HepG2 (cell line): ENCODE data around the gene IBA57. TPM values are rescaled to one million over a fixed set of nuclear protein-coding genes. Genes with fewer than 3 reads are reported as not detected.

Experiments used
- ATAC-seq: fragments of 200-7000 bp; cut with Tn5 transposase; 3 replicates; pipeline ENCODE4 v1.9.1; 2020; ENCODE audit warnings: mild to moderate bottlenecking, moderate library complexity
- BruUV-seq: library from RNA; stranded (reverse); fragments of 400-500 nt; replicated peaks from 2 replicates; lab custom pipeline; 2021; lab: Mats Ljungman, UMichigan
- CTCF ChIA-PET: fragments of 300-600 bp; formaldehyde crosslinking; extraction: SDS; loops from one replicate; lab custom pipeline; 2021; ENCODE audit warnings: low total read pairs, inconsistent platforms, low intra/inter-chr PET ratio; lab: Yijun Ruan, JAX
- POLR2A ChIA-PET: fragments of 350-600 bp; sonication (Branson Sonifier 250); formaldehyde crosslinking; loops from one replicate; lab custom pipeline; 2020; ENCODE audit warnings: antibody characterized with exemption, inconsistent platforms; lab: Yijun Ruan, JAX
- DNase-seq: peaks from one replicate; pipeline ENCODE4 v3.0.0-alpha.2; 2015; ENCODE audit warnings: low spot score
- FAIRE-seq: peaks from 3 replicates; lab custom pipeline; 2011; peaks lifted over from hg19 to GRCh38; lab: Jason Lieb, UNC
- H2AFZ ChIP-seq: one replicate; pipeline ENCODE4 v1.6.1; 2011; ENCODE audit warnings: low read length, inconsistent platforms
- H3K27ac ChIP-seq: fragments of 300-600 bp; 3 replicates; pipeline ENCODE4 v1.8.0; 2011; ENCODE audit warnings: mixed run types, mild to moderate bottlenecking, mixed read lengths, low read length, inconsistent platforms; ENCODE audit not compliant: insufficient read depth; ENCODE audit errors: extremely low read length
- H3K27me3 ChIP-seq, 2 experiments: fragments of 200-600 bp in 1 of 2; 2 replicates in 1 of 2; 3 replicates in 1 of 2; pipeline versions ENCODE4 v1.6.0 to v1.8.0; 2011; ENCODE audit warnings: low read length in 2 of 2, mild to moderate bottlenecking in 2 of 2, moderate library complexity in 2 of 2, inconsistent platforms in 1 of 2; ENCODE audit not compliant: insufficient read depth in 2 of 2, control insufficient read depth in 1 of 2
- H3K36me3 ChIP-seq, 2 experiments: fragments of 200-600 bp in 1 of 2; replicated peaks in 1 of 2; 2 replicates in 1 of 2; 3 replicates in 1 of 2; pipeline versions ENCODE4 v1.5.1 to v1.8.0; 2011; ENCODE audit warnings: low read length in 2 of 2, inconsistent platforms in 1 of 2; ENCODE audit not compliant: insufficient read depth in 2 of 2, control insufficient read depth in 1 of 2
- H3K4me1 ChIP-seq: 2 replicates; pipeline ENCODE4 v1.5.1; 2012; ENCODE audit warnings: low read length, inconsistent platforms; ENCODE audit not compliant: insufficient read depth
- H3K4me2 ChIP-seq: 2 replicates; pipeline ENCODE4 v1.6.0; 2011; ENCODE audit warnings: low read depth, low read length, inconsistent platforms
- H3K4me3 ChIP-seq, 3 experiments: fragments of 200-600 bp in 1 of 3; sonication (generic), shearing (Covaris generic) in 1 of 3; replicated peaks in 1 of 3; 2 replicates each; pipeline ENCODE4 v1.5.1; 2011 to 2016; ENCODE audit warnings: low read length in 3 of 3, inconsistent platforms in 2 of 3, low read depth in 2 of 3, mild to moderate bottlenecking in 2 of 3, control low read depth in 1 of 3, mixed read lengths in 1 of 3; ENCODE audit not compliant: insufficient read depth in 1 of 3
- H3K79me2 ChIP-seq: one replicate; pipeline ENCODE4 v1.6.1; 2011; ENCODE audit warnings: low read length, inconsistent platforms; ENCODE audit not compliant: insufficient read depth
- H3K9ac ChIP-seq: 2 replicates; pipeline ENCODE4 v1.6.0; 2011; ENCODE audit warnings: mild to moderate bottlenecking, low read depth, low read length, inconsistent platforms; ENCODE audit not compliant: insufficient read depth
- H3K9me3 ChIP-seq: 2 replicates; pipeline ENCODE4 v1.5.1; 2012; ENCODE audit warnings: mild to moderate bottlenecking, low read length
- H4K20me1 ChIP-seq: 2 replicates; pipeline ENCODE4 v1.6.0; 2011; ENCODE audit warnings: inconsistent platforms, mild to moderate bottlenecking, low read length, moderate library complexity; ENCODE audit not compliant: insufficient read depth
- DMTF1 ChIP-seq: sonication (generic); formaldehyde crosslinking; IDR thresholded peaks from 2 replicates; pipeline ENCODE4 v1.4.0; 2020; ENCODE audit warnings: mild to moderate bottlenecking, missing genetic modification reagents
- JUN ChIP-seq: sonication (generic); formaldehyde crosslinking; IDR thresholded peaks from 2 replicates; pipeline ENCODE4 v1.4.0; 2020; ENCODE audit warnings: mild to moderate bottlenecking, missing genetic modification reagents
- NRL ChIP-seq: sonication (generic); formaldehyde crosslinking; IDR thresholded peaks from 2 replicates; pipeline ENCODE4 v1.5.0; 2020; ENCODE audit warnings: missing genetic modification reagents, mild to moderate bottlenecking, moderate library complexity, borderline replicate concordance
- ZBTB1 ChIP-seq: sonication (generic); formaldehyde crosslinking; IDR thresholded peaks from 2 replicates; pipeline ENCODE4 v1.4.0; 2020; ENCODE audit warnings: missing genetic modification reagents, borderline replicate concordance
- ZFP36 ChIP-seq: fragments of 150-350 bp; IDR thresholded peaks from 2 replicates; pipeline ENCODE4 v1.6.1; 2018; ENCODE audit warnings: borderline replicate concordance, low read length, low read depth; ENCODE audit not compliant: partially characterized antibody
- ZNF83 ChIP-seq: sonication (generic); formaldehyde crosslinking; IDR thresholded peaks from 2 replicates; pipeline ENCODE4 v1.4.0; 2020; ENCODE audit warnings: missing genetic modification reagents, mild to moderate bottlenecking, borderline replicate concordance
- ZNF883 ChIP-seq: sonication (generic); formaldehyde crosslinking; IDR thresholded peaks from 2 replicates; pipeline ENCODE4 v1.5.1; 2020; ENCODE audit warnings: mild to moderate bottlenecking, missing genetic modification reagents; ENCODE audit errors: not compliant biosample characterization
- WGBS: methylation state at CpG from one replicate; pipeline ENCODE4 v1.1.6; 2017; ENCODE audit warnings: low lambda C conversion rate; 5-methylcytosine and 5-hydroxymethylcytosine counted together
- in situ Hi-C: cut with HindIII; loops from 2 replicates; pipeline ENCODE4 v1.10.0; 2017; ENCODE audit warnings: low pct_unique_long_range_greater_than_20kb; ENCODE audit not compliant: extremely low pct_ligation_motif_present
- intact Hi-C: fragments of 100-400 bp; cut with micrococcal nuclease; formaldehyde crosslinking; loops from one replicate; pipeline ENCODE4 v1.10.0; 2022; ENCODE audit not compliant: unreplicated experiment
- polyA plus RNA-seq, 8 experiments: library from polyadenylated mRNA; depleted of rRNA in 3 of 8; stranded (reverse) in 7 of 8; unstranded in 1 of 8; fragments of >200 nt; fragmentation: Illumina TruSeq in 4 of 8; extraction: Trizol in 4 of 8; gene quantifications; 2 replicates each; pipeline versions ENCODE4 v1.2.1 to v1.2.3, GENCODE V29; 2011 to 2016; ENCODE audit warnings: low read depth in 4 of 8, missing spikeins in 1 of 8, mixed read lengths in 1 of 8; ENCODE audit not compliant: insufficient read depth in 1 of 8
- total RNA-seq, 5 experiments: library from RNA; depleted of rRNA; stranded (reverse); fragments of >200 nt; fragmentation: Illumina TruSeq; extraction: Trizol; gene quantifications; 2 replicates each; pipeline ENCODE4 v1.2.3, GENCODE V29; 2016; ENCODE audit warnings: low read depth in 1 of 5
- TF ChIP-seq, protein P1 (sequence below): sonication (generic); formaldehyde crosslinking; IDR thresholded peaks from 2 replicates; pipeline ENCODE4 v1.5.0; 2020; ENCODE audit warnings: mild to moderate bottlenecking, missing genetic modification reagents
- TF ChIP-seq, protein P2 (sequence below): sonication (generic); formaldehyde crosslinking; IDR thresholded peaks from 2 replicates; pipeline ENCODE4 v1.9.0; 2022; ENCODE audit warnings: missing genetic modification reagents, mild to moderate bottlenecking, borderline replicate concordance

IBA57 gene
- total and polyA plus RNA-seq, 2 of the 13 experiments (the other 11 are each of a cell fraction or from before 2014, with no cell fraction given) = 2.3 to 10.2 TPM

DNA sequence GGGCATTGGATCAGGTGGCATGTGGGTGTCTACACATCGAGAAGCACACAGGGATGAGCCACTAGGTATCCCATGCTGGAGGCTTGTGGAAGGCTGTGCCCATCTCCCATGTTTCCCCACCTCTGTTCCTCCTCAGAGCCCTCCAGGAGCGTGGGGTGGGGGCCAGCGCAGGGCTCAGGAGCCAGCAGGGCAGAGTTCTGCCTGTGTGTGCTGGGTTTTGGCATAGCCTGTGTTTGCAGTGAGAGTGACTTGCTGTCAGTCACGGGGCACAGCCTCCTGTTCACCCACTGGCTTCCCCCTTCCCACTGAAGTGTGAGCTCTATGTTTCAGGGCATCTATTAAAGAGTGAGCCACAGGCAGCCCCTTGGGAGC lies 10.4 kb downstream of the IBA57 start:
- no TSS peak for BruUV-seq
- WGBS = 100% methylated on average over 1 of the region's 4 CpGs
- POLR2A ChIA-PET = no interaction called here

DNA sequence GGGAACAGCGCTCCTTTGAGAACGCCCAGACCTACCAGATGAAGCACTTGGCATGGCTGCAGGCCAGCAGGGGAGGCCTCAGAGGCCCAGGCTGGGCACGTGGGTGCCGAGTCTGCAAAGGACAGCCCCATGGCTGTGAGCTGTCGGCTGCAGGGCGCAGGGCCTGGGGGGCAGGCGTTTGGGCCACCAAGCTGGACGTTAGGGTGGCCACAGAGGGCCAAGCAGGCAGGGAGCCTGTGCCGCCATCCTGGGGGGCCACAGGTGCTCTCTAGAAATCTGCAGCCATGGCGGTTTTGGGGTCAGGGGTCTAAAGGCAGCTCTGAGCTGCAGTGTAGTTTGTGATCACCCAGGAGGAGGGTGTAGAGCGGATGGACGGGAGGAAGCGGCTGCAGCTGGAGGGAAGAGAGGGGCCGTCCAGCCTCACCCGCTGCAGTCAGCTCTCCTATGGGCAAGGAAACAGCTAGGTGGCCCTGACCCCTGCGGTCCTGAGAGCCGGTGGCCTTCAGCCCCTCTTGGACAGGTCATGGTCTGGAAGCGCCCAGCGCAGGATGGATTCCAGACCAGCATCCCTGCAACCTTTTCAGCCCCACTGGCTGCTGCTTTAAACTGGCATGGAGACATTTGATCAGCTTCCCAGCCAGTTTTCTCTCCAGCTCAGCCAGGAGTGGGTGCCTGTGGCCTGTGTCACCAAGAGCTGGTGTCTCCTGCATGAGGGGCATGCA lies 11.0 kb downstream of the IBA57 start:
- POLR2A ChIA-PET = interaction anchor here (1.0 kb wide), 1 partner anchor 11 kb away, joined by 7 read pairs; the partner anchor contains the start of gene IBA57
- FAIRE-seq = no peak
- no peak for TF ChIP-seq DMTF1 (CRISPR knock-in tag)
- TF ChIP-seq, protein P1, sequence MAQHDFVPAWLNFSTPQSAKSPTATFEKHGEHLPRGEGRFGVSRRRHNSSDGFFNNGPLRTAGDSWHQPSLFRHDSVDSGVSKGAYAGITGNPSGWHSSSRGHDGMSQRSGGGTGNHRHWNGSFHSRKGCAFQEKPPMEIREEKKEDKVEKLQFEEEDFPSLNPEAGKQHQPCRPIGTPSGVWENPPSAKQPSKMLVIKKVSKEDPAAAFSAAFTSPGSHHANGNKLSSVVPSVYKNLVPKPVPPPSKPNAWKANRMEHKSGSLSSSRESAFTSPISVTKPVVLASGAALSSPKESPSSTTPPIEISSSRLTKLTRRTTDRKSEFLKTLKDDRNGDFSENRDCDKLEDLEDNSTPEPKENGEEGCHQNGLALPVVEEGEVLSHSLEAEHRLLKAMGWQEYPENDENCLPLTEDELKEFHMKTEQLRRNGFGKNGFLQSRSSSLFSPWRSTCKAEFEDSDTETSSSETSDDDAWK (CRISPR knock-in tag) = no peak

More for the DNA sequence above, 10.4 kb downstream of the IBA57 start:
- H4K20me1 ChIP-seq = 0 out of 2 replicates have a peak, but pooled peaks cover 2% of the 10 kb centered on the region
- H3K4me1 ChIP-seq = no peaks in the 10 kb centered on the region
- ATAC-seq (no peak), DNase-seq (no peak), FAIRE-seq (no peak)
- H3K27me3 ChIP-seq = no peaks in the 10 kb centered on the region; a peak in 1 of 5 replicates
- H2AFZ ChIP-seq = no peak overlapping the region
- H3K4me3 ChIP-seq = no peak overlapping the region
- no peaks in the 10 kb centered on the region for H3K9me3 ChIP-seq
- in situ Hi-C loops (loop anchor here (5.0 kb wide), 1 partner anchor 39 kb away; no protein-coding TSS in a partner anchor), intact Hi-C loops (no loop called here)
- H3K36me3 ChIP-seq = no peaks in the 10 kb centered on the region; a peak in 1 of 5 replicates
- no peaks in the 10 kb centered on the region for H3K79me2 ChIP-seq
- TF ChIP-seq NRL (CRISPR knock-in tag) (no peak), ZNF883 (no peak), ZNF83 (CRISPR knock-in tag) (no peak), ZFP36 (no peak), JUN (CRISPR knock-in tag) (no peak), ZBTB1 (CRISPR knock-in tag) (no peak)
- TF ChIP-seq, protein P2, sequence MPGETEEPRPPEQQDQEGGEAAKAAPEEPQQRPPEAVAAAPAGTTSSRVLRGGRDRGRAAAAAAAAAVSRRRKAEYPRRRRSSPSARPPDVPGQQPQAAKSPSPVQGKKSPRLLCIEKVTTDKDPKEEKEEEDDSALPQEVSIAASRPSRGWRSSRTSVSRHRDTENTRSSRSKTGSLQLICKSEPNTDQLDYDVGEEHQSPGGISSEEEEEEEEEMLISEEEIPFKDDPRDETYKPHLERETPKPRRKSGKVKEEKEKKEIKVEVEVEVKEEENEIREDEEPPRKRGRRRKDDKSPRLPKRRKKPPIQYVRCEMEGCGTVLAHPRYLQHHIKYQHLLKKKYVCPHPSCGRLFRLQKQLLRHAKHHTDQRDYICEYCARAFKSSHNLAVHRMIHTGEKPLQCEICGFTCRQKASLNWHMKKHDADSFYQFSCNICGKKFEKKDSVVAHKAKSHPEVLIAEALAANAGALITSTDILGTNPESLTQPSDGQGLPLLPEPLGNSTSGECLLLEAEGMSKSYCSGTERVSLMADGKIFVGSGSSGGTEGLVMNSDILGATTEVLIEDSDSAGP = no peak
- CTCF ChIA-PET = no interaction called here
- no peak overlapping the region for H3K27ac ChIP-seq
- no peak overlapping the region for H3K9ac ChIP-seq
- no peak overlapping the region for H3K4me2 ChIP-seq

More for the DNA sequence above, 11.0 kb downstream of the IBA57 start:
- no peak overlapping the region for H3K9ac ChIP-seq
- CTCF ChIA-PET = no interaction called here
- no peak overlapping the region for H2AFZ ChIP-seq
- BruUV-seq = no TSS peak
- no peaks in the 10 kb centered on the region; a peak in 1 of 5 replicates for H3K27me3 ChIP-seq
- H3K36me3 ChIP-seq = no peaks in the 10 kb centered on the region; a peak in 1 of 5 replicates
- no peaks in the 10 kb centered on the region for H3K4me1 ChIP-seq
- H3K27ac ChIP-seq = no peak overlapping the region
- H3K4me3 ChIP-seq = no peak overlapping the region
- no peaks in the 10 kb centered on the region for H3K79me2 ChIP-seq
- no peaks in the 10 kb centered on the region for H3K9me3 ChIP-seq
- intact Hi-C loops (no loop called here), in situ Hi-C loops (loop anchor here (5.0 kb wide), 1 partner anchor 39 kb away; no protein-coding TSS in a partner anchor)
- 0 out of 2 replicates have a peak, but pooled peaks cover 2% of the 10 kb centered on the region for H4K20me1 ChIP-seq
- no peak overlapping the region for H3K4me2 ChIP-seq
- WGBS = 91% methylated on average over 16 of the region's 19 CpGs
- ATAC-seq = no peak
- DNase-seq = no peak
